NCI-H2107 treated with DMSO at 0.1 percent for 48 hours (cell line): ENCODE data around the gene SLC2A9.

Experiments used
- DNase-seq: peaks from one replicate; lab custom pipeline; 2025; ENCODE audit not compliant: unreplicated experiment; lab: John Stamatoyannopoulos, UW

Gene SLC2A9

DNA sequence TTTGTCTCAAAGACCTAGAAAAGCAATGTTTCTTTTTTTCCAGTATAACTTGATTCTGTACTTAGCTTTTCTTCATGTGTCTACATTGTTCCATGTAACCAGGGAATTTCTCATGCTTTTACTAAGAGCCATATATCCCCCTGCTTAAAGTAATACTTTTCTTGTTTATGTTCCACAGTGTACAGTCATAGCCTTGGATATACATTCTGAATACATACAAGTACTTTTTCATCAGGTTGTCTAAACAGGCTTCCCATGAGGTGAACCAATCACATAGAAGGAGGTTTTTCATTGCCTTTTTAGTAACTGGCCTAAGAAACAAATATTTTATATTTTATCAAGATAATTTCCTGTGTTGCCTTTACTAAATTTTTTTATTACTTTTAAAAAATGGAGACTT is 52.8 kb downstream of the SLC2A9 start:
- DNase-seq = no peak

DNA sequence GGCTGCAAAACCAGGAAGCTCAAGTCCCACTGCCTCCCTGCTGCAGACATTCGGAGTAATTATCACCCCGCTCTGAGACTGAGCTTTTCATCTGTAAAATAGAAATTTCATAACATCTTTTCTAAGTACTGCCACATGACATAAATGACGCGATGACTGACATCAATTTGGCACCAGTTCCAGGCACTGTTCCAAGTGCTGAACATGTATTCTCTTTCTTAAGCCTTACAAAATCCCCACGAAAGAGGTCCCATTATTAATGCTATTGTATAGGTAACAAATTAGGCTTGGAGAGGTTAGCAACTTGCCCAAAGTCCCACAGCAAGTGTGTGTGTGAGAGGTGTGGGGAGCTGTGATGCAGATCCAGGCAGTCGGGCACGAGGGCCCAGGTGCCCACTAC is 56.4 kb downstream of the SLC2A9 start:
- no peak for DNase-seq

- DNase-seq = no peak
Measured at GRCh38 chr4:9963328-9963727, 58.0 kb downstream of the SLC2A9 start.

DNA sequence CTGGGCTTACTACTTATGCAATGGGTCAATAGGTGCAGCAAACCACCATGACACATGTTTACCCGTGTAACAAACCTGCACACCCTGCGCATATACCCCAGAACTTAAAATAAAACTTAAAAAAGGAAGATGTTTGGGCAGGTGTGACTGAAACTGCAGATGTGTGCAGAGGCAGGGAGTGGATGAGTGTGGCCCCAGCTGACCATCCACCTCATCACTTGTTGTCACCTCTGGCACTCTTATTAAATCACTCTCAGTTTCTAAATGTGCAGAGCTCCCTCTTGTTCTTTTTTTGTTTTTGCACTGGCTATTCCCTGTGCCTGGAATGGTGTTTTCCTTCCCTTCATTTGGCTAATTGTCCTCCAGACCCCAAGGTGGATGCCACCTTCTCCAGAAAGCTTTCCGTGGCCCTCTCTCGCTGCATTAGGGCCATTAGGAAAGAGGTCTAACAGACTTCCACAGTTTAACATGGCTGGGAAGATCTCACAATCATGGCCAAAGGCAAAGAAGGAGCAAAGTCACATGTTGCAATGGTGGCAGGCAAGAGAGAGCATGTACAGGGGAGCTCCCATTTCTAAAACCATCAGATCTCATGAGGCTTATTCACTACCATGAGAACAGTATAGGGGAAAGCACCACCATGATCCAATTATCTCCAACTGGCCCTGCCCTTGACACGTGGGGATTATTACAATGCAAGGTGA is 58.5 kb downstream of the SLC2A9 start:
- DNase-seq = no peak

GRCh38 chr4:9954468-9954867 is 66.8 kb downstream of the SLC2A9 start:
- DNase-seq = no peak

DNA sequence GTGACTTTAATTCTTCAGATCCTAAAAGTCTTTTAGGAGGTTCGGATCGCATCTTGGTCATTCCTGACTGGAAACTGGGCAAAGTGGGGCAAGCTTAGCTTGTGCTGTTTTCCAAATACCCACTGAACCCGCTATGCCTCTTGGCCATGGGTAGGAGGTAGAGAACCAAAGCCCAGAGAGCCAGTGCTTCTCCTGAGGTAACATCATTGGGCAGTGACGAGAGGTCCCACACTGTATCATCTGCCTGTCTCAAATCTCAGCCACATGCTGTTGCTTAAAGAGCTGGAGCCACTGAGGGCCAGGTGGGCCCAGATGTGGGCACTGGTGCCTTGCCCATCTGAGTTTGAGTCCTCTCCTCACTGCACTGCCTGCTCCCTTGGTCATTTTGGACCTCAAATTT is 68.2 kb downstream of the SLC2A9 start:
- DNase-seq = no peak

- no peak for DNase-seq
Measured at GRCh38 chr4:9952415-9952950, 68.8 kb downstream of the SLC2A9 start.

- DNase-seq = no peak
Measured at GRCh38 chr4:9949573-9949972, 71.7 kb downstream of the SLC2A9 start.

DNA sequence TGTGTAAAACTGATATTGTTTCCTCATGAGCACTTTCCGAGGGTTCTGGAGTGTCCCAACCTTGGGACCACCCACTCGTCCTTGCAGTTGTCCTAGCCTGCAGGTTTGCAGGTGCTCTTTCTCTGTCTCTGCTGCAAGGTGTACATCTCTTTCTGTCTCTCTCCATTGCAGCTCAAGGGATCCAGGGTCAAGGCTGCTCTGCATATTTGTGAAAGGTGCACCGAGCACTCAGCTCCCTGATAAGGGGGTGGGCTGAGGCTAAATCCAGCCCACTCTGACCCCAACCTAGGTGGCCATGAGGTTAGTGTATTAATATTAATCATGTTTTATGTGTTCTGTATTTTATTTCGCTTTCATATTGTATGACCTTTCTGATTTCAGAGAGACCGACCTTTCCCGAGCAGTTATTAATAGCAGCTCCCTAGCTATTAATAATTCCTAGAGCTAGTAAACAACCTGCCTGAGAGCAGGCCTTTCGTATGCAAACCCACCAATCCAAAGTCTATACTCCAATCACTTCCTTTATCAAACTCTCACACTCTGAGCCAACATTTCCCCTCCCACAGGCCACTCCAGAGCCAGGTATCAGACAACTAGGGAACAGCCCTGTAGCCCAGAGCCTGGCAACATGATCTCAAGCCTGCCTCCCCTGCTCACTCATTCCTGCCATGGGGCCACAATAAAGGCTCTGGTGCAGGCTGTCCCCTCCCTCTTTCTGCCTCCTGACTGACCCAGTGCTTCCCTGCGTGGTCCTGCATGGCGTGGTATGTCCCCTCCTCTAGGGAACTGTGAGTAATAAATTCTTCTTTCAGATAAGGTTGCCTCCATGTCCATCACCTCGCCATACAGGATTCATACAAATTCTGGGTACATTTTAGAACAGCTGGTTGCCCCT is 73.9 kb downstream of the SLC2A9 start:
- no peak for DNase-seq

GRCh38 chr4:9946170-9946569 is 75.1 kb downstream of the SLC2A9 start:
- no peak for DNase-seq

GRCh38 chr4:9944431-9945425 is 76.6 kb downstream of the SLC2A9 start:
- DNase-seq = no peak

DNA sequence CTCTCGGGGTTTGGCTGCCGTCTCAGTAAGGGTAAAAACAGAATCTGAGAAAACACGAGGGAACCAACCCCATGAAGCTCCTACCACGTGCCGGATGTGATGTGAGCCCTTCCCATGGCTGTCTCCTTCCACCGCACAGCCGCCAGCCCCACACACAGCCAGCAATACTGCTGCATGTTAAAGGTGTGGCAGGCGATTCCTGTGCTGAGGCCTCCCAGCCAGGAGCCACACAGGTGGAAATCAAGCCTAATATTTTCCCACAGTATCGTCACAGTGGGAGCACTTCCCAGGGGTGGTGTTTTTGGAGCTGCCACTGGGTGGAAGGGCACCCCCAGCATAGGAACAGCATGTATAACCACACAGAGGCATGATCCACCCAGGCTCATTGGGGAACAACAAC is 77.5 kb downstream of the SLC2A9 start:
- DNase-seq = no peak

- DNase-seq = no peak
Measured at GRCh38 chr4:9942921-9943600, 78.2 kb downstream of the SLC2A9 start.

GRCh38 chr4:9942139-9942538 is 79.2 kb downstream of the SLC2A9 start:
- no peak for DNase-seq

DNA sequence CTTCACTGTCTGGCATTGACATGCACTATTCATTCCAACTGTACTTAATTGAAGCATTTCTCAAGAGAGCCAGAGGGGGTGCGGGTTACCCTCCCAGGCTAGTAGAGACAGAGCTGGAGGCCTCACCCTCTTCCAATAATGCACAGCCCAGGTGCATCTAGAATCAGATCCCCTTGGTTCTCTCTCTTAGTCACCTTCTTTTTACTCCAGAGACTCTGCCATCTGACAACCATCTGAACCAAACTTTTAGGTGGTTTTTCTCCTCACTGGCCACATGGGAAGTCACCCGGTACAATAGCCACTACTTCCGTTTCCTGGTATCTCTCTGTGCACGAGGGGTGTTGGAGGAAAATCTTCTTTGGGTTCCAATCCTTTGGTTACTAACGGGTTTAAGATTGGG is 81.3 kb downstream of the SLC2A9 start:
- no peak for DNase-seq

DNA sequence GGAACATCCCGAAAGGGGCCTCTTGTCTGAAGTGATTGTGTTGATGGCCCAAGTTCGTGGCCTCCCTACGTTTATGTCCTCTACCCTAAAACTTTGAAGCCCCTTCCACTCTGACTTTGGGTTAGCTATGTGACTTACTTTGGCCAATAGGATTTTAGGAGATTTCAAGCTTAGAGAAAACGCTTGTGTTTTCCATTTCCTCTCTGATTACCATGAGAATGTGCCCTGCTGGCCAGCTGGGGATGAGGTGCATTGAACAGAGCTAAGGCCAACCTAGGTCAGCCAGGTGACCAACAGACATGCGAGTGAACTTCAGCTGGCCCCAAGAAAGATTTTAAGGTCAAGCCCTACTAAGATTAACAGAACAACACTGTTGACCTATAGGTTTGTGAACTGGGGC is 82.4 kb downstream of the SLC2A9 start:
- no peak for DNase-seq

- DNase-seq = no peak
Measured at GRCh38 chr4:9937078-9937477, 84.2 kb downstream of the SLC2A9 start.

GRCh38 chr4:9936129-9936644 is 85.1 kb downstream of the SLC2A9 start:
- DNase-seq = no peak

- DNase-seq = no peak
Measured at GRCh38 chr4:9933956-9934355, 87.3 kb downstream of the SLC2A9 start.

- no peak for DNase-seq
Measured at GRCh38 chr4:9933184-9933583, 88.1 kb downstream of the SLC2A9 start.
